Esophagus mucosa (tissue), 1 donor: ENCODE data around the gene SLC8A2. TPM values are rescaled to one million over a fixed set of nuclear protein-coding genes. Genes with fewer than 3 reads are reported as not detected.
"Not testable (repeated sequence)": the region's sequence is repeated elsewhere in the genome, so short reads cannot be mapped to it uniquely, and the experiment has no call there.

ENCODE experiments used
- ATAC-seq: fragments of 200-7000 bp; cut with Tn5 transposase; one replicate; pipeline ENCODE4 v1.9.1; 2020
- total RNA-seq: library from RNA; stranded (reverse); gene quantifications from one replicate; pipeline ENCODE4 v1.2.4, GENCODE V29; 2023
- donor health status: DM: yes; HTN: yes; CAD: no.

Gene SLC8A2
- total RNA-seq, 1 donor from 2014 or later = 0.12 TPM

DNA sequence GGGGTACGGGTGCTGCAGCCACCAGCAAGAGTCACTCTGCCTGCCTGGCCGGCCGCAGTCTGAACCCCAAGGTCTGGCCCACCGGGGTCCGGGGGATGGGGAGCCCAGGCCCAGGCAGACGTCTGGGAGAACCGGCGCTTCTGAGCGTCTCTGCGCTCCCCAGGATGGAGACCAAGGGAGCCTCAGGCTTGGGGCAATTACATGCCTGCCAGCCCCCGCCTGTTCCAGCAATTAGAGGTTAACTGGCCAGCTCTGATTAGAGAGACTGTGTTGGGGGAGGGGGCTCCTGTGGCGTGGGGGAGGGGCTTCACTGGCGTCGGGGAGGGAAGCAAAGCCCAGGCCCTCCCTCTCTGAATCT lies 64.3 kb downstream of the SLC8A2 start:
- ATAC-seq = no peak

- ATAC-seq = peak; percentile 31
Observed at GRCh38 chr19:47406711-47407416, 64.8 kb downstream of the SLC8A2 start.

- ATAC-seq = no peak
Observed at GRCh38 chr19:47405854-47406417, 65.8 kb downstream of the SLC8A2 start.

DNA sequence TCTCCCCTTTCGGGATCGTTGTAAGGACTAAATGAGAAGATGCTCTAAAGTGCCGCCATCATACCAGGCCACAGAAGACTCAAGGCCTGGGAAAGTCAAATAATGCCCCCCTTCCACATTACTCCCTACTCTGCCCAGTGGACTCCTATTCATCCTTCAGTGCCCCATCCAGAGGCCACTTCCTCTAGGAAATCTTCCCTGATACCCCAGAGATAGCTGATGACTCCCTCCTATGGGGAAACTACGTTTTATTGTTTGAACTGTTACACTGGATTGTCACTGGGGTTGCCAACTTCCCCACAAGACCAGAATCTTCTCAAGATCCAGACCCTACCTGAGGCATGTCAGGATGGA lies 66.5 kb downstream of the SLC8A2 start:
- ATAC-seq = no peak

DNA sequence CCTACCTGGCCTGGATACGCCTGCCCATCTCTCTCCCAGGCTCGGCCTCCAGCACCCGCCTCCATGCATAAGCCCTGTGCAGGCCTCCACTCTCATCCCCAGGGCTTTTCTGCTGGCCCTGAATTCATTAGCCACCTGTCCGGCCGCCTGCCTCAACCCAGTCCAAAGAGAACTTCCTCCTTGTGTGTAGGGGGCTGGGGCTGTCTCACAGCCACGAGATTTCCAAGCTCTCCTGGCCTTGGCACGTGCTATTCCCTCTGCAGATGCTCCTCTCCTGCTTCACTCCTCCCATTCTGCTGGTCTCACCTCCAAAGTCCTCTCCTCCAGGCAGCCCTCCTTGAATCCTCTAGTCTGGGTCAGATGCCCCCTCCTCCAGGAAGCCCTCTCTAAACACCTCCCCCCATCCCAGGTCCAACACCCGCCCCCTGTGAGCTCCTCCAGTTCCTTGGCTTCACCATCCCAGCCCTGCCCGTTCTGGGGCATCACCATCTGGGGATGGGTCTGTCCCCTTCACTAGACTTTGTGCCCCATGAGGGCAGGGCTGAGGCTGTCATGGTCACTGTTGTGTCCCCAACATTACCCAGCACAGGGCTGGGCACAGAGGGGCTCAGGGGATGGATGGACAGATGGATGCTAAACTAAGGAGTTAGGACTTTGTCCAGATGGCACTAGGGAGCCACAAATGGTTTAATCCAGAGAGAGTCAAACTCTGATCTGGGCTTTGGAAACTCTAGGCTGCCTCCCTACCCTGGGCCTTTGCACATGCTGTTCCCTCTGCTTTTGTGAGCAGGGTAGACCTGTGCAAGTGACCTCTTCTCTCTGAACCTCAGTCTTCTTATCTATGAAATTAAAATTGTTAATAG lies 67.1 kb downstream of the SLC8A2 start:
- ATAC-seq = no peak

GRCh38 chr19:47402504-47402903 lies 69.2 kb downstream of the SLC8A2 start:
- ATAC-seq = no peak

DNA sequence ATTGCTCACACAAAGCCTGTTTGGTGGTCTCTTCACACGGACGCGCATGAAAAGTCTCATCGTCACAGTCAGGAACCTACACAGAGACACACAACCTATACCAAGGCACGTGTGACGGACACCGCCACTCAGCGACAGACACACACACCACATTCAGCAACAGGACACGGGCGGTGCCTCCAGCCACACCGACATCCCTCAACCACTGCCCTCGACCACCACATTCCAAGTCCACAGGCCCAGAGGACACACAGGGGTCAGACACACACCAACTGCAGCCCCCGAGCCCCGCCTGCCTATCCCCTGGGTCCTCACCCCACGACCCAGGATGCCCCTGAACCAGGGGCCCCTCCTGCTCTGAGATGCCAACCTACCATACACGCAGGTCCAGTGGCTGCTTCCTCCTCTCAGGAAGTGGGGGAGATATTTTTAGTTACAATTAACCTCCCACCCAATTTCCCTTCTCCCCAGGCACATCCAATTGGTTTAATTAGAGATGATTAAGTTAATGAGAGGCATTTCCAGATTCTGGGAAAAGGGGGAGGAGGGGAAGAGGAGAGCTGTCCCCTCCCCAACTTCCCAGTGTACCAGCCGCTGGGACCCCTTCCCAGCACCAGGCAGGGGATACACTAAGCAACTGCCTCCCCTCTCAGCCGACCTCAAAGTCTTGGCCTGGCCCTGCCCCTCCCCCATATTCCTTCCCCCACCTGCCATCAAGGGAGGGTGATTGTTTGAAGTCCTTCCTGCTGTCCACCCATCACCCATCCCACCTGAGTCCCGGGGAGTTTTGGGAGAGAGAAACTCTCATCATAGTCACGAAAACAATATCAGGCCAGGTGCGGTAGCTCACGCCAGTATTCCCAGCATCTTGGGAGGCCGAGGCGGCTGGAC lies 72.7 kb downstream of the SLC8A2 start:
- no peak for ATAC-seq

DNA sequence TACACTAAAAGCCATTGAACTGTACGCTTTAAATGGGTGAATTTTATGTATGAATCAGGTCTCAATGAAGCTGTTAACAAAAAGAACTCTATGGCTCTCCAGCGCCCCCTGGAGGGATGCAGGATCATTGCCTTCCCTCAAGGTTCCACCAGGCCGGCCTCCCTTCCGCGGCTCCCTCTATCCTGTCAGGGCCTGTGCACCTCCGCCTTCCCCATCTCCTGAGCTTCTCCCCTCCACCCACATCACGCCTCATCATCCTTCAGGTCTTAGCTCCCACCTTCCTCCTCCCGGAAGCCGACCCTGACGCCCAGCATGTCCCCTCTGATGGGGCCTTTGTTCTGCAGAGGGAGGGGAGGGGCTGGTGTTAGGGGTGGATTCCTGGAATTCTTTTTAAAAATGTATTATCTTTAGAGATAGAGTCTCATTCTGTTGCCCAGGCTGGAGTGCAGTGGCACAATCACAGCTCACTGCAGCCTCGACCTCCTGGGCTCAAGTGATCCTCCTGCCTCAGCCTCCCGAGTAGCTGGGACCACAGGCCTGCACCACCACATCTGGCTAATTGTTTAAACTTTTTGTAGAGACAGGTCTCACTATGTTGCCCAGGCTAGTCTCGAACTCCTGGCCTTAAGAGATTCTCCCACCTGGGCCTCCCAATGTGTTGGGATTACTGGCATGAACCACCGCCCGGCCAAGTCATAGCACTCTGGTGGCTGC lies 80.0 kb downstream of the SLC8A2 start:
- peak; percentile 83 for ATAC-seq

- peak; percentile 17 for ATAC-seq
Observed at GRCh38 chr19:47390533-47391488, 80.9 kb downstream of the SLC8A2 start.

- no peak for ATAC-seq
Observed at GRCh38 chr19:47389150-47389556, 82.5 kb downstream of the SLC8A2 start.

- not testable (repeated sequence) for ATAC-seq
Observed at GRCh38 chr19:47388721-47389120, 83.0 kb downstream of the SLC8A2 start.

DNA sequence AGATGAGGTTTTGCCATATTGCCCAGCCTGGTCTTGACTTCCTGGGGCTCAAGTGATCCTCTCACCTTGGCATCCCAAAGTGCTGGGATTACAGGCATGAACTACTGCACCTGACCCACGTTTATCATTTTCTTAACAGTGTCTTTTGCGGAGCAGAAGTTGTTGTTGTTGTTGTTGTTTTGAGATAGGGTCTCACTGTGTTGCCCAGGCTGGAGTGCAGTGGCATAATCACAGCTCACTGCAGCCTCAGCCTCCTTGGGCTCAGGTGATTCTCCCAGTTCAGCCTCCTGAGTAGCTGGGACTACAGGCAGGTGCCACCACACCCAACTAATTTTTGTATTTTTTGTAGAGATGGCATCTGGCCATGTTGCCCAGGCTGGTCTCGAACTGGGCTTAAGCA lies 84.1 kb downstream of the SLC8A2 start:
- not testable (repeated sequence) for ATAC-seq

GRCh38 chr19:47386582-47386981 lies 85.1 kb downstream of the SLC8A2 start:
- not testable (repeated sequence) for ATAC-seq

DNA sequence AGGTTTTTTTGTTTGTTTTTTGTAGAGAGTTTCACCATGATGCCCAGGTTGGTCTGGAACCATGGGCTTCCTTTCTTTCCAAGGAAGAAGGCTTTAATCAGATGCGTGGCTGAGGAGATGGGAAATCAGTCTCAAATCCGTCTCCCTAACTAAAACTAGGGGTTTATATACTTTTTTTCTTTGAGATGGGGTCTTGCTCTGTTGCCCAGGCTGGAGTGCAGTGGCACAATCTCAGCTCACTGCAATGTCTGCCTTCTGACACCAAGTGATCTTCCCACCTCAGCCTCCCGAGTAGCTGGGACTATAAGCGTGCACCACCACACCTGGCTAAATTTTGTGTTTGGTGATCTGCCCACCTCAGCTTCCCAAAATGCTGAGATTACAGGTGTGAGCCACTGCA lies 87.2 kb downstream of the SLC8A2 start:
- not testable (repeated sequence) for ATAC-seq

- ATAC-seq = not testable (repeated sequence)
Observed at GRCh38 chr19:47383890-47384289, 87.8 kb downstream of the SLC8A2 start.

DNA sequence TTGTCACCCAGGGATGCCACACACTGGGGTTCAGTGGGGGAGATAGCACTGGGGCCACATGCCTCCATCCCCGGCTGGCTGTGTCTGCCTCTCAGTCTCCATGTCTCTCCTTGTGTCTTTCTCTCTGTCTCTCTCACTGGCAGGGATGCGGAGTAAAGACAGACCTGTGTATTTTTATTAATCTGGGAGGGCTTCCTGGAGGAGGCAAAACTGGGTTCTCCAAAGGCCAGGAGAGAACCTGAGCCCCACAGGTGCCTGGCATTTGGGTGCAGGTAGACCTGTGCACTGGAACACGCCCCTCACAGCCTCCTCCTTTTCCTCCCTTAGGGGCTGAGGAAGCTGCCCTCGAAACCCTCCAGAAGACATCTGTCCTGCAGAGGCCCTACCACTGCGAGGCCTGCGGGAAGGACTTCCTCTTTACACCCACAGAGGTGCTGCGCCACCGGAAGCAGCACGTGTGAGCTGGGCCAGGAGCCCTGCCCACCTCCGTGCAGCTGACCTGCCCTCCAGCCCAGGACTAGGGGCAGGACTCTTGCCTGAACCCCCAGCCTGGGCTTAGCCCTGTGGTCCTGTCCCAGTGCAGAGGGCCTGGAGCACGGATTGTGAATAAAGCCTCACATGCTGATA lies 89.9 kb downstream of the SLC8A2 start:
- peak; percentile 17 for ATAC-seq

DNA sequence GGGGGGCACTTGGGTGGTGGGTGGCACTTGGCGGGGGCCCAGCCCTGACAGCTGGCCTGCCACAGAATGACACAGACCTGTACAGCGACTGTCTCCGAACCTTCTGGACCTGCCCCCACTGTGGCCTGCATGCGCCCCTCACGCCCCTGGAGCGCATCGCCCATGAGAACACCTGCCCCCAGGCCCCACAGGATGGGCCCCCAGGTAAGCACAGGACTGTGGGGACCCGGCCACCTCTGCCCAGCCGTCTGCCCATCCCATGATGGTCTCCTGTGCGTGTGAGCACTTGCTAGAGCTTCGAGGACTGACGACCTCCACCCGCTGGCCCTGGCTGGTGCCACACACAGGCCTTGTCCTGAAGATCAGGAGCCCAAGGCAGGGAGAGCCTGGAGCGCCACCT lies 90.6 kb downstream of the SLC8A2 start:
- no peak for ATAC-seq

- no peak for ATAC-seq
Observed at GRCh38 chr19:47380559-47380958, 91.1 kb downstream of the SLC8A2 start.

- ATAC-seq = no peak
Observed at GRCh38 chr19:47379381-47379938, 92.2 kb downstream of the SLC8A2 start.

DNA sequence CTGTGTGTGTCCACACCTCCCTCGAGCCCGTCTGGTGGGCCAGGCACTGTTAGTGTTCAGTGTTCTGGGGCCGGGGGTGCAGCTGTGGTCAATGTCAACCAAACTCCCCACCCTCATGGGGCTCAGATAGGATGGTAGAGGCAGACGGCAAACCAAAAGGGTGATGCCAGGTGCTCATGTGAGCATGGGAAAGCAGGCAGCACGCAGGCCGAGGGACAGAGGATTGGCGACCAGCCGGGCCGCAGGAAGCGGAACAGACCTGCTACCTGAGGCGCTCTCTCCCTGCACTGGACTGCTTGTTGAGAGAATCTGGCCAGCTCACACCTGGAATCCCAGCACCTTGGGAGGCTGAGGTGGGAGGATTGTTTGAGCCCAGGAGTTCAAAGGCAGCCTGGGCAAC lies 93.4 kb downstream of the SLC8A2 start:
- no peak for ATAC-seq
